Measurements from ENCODE around the gene GALNT2.

The GALNT2 gene

DNA sequence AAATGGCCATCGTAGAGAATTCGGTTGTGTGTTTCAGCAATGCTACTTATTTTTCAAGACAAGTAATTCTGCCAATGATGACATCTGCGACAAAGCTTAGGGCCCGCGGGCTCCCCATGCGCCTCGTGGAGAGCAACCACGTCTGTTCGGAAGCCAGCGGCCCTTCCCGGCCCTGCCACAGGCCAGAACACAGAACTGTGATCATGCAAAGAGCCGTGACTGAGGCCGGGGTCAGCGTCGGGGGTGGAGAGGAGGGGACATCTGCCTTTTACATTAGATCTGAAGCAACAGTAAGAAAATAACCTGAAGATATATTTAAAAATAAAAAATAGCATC is 255.4 kb downstream of the GALNT2 start:
- DNase-seq (ENCODE audit: low read depth): no peak

DNA sequence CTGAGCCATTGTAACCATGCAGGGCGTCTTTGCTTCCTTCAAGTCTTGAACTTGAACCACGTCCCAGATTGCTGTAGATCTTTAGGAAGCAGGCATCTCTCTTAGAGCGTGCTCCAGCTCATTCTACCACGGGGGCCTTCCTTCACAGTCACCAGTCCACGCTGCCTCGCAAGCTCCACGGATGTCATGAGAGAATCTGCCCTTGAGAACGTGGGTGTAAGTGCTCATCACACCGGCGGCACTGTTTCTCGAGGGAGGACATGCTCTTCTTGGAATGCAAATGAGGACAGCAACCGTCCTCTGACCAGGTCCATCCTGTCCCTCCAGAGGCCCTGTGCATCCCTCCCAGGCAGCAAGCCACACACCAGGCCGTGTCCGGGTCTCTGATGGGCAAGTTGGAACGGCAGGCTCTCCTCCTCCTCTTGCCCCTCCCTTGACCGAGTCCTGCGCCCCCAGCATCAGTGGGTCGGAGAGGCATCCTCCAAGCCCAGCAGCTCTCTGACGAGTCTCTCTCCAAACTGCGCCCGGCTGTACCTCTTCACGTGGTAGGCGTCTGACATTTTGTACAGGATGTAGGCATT is 256.0 kb downstream of the GALNT2 start:
- DNase-seq (ENCODE audit: low read depth): no peak

DNA sequence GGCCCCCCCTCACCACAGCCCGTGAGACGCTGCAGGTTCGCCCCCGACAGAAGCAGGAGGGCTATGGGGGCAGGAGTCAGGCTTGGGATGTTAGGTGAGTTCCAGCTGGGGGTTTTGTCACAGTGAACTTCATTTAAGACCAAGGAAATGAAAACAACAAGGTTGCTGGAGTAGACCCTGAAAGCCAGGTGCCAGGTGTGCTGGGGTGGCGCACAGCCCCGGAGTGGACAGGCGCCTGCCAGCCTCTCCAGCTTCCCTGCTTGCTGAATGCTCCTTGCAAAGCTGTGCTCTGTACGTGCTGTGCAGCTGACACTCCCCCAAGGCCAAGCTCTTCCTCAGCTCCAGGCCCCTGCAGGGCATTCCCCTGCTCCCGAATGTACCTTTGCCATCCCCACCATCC is 256.6 kb downstream of the GALNT2 start:
- no peak for DNase-seq (ENCODE audit: low read depth)

DNA sequence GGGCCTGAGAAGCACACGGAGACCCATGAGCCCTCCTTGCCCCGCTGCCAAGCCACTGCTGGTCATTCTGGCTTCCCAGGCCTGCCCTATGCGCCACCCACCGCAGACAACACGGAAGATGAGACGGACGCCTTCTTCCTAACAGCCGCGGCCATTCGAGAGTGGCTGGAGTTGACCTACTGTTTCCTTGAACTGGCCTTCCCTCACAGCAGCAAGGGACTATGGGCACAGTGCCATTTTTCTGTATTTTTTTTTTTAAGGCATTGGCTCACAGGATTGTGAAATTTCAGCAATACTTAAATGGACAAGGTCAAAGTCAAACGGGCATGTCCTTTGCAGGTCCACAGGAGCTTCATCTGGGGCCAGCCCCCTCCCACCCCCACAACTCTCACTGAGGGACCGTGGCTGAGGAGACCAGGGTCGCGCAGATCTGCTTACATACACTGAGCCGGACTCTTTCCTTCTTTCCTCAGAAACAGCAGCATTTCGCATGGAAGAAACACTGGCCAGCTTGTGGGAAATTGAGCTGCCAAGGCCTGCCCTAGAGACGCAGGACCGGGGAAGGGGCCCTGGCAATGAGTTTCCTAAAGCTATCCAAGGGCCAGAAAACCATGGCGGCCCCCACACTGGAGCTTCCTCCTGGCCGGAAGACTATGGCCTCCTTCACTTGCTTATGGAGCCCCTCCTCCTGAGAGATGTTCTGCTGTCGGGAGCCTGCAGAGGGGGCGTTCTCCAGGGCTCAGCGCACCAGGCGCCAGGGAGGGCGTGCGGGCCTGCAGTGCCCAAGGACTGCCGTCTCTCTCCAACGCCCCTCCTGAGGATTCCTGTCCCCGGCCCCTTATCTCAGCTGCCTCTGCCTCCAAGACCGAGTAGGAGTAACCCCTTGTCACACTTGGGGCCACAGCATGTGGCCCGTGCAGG is 260.2 kb downstream of the GALNT2 start:
- DNase-seq (ENCODE audit: low read depth): no peak

DNA sequence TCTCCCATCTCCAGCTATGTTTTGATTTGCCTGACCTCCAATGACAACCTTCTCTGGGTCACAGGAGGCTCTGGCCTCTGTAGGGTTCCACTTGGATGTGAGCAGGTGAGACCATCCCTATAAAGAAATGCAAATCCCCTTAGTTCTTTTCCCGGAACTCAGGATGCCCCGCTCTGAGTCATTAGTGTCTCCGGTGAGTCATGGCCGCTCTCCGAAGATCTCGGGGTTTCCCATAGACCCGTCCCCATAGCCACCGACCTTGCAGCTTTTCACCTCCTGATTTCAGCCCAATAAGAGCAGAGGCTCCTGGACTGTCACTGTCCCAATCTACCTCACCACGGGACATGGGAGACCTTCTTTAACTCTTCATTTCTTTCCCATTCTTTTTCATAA is 260.9 kb downstream of the GALNT2 start:
- no peak for DNase-seq (ENCODE audit: low read depth)

DNA sequence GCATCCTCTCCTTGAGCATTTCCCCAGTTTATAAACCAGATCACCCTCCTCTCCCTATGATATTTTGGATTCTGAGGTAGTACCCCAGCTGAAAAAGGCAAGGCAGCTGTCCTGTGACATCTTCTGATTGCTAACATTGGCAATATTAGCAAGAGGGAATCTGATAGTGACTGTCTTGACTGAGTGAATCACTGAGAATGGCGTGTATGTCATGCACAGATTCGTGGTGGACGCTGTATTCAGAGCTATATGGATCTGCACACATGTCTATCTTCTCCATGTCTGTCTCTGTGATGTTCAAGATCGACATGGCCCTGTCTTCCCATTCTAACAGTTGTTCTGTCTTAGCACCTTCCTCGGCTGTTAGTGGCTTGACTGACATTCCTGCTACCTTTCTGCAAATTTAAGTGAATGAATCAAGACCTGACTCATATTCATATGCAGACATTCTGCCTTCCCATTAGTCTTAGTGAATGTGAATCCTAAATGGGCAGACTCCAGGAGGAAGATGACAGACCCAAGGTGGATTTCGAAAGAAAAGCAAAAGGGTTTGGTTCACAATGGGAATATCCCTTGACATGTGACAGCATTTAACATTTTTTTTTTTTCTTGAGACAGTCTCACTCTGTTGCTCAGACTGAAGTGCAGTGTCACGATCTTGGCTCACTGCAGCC is 261.4 kb downstream of the GALNT2 start:
- DNase-seq (ENCODE audit: low read depth): no peak

DNA sequence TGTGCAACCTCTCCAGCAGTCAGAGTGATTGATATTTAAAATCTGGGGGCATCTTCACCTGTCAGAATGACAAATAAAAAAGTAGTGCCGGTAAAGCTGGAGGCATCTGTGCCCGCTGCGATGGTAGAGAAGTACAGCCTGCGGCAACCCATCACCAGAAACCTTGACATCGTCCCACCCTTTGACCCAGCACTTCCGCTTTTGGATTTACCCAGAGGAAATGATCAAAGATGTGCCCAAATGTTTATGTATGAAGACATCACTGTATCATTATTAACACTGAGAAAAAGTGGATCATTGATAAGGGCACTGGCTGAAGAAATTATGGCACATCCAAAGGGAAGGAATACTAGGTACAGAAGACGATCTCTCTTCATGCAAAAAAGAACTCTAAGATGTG is 263.1 kb downstream of the GALNT2 start:
- DNase-seq (ENCODE audit: low read depth): no peak

Measured in stimulated activated CD8-positive, alpha-beta memory T cell treated with anti-CD3 and anti-CD28 coated beads, Interleukin-12 subunit alpha, Interleukin-12 subunit beta, amount 100 ng/mL, for 1 hour (primary cell).